ENCODE data around the gene NTRK1.
"Not testable (repeated sequence)": the region's sequence is repeated elsewhere in the genome, so short reads cannot be mapped to it uniquely, and the experiment has no call there.

NTRK1 gene

GRCh38 chr1:156920233-156921052 lies 59.8 kb downstream of the NTRK1 start, which contains the start of gene LRRC71:
LRRC71 (plus strand) TSS chr1:156920632; CDS start chr1:156920804, 172 bp downstream.
- peak in 4 of 5 donors; percentile 27 to 47 (median 42) for DNase-seq

GRCh38 chr1:156921053-156921529 lies 60.4 kb downstream of the NTRK1 start:
- DNase-seq, result no peak

GRCh38 chr1:156922986-156923669 lies 62.5 kb downstream of the NTRK1 start:
- no peak for DNase-seq

GRCh38 chr1:156923670-156924477 lies 63.2 kb downstream of the NTRK1 start:
- DNase-seq, result no peak

- DNase-seq, result no peak
Observed at GRCh38 chr1:156924478-156925153, 64.0 kb downstream of the NTRK1 start.

GRCh38 chr1:156925154-156926010 lies 64.7 kb downstream of the NTRK1 start:
- DNase-seq, result no peak

- peak in 1 of 5 donors; percentile 18 for DNase-seq
Observed at GRCh38 chr1:156926175-156926574, 65.5 kb downstream of the NTRK1 start.

- not testable (repeated sequence) for DNase-seq
Observed at GRCh38 chr1:156926695-156927094, 66.0 kb downstream of the NTRK1 start.

GRCh38 chr1:156927215-156928042 lies 66.8 kb downstream of the NTRK1 start:
- DNase-seq, result peak; percentile 27 to 61 (median 45)

GRCh38 chr1:156928043-156928602 lies 67.5 kb downstream of the NTRK1 start:
- no peak for DNase-seq

- DNase-seq, result no peak
Observed at GRCh38 chr1:156929596-156930238, 69.1 kb downstream of the NTRK1 start.

GRCh38 chr1:156930483-156930882 lies 69.8 kb downstream of the NTRK1 start:
- DNase-seq, result no peak

All from T-helper 1 cell (primary cell).